HG03469 (cell line): ENCODE data around the gene DCDC2B.
"Not testable (repeated sequence)": the region's sequence is repeated elsewhere in the genome, so short reads cannot be mapped to it uniquely, and the experiment has no call there.

Source experiments
- ATAC-seq: cut with Tn5 transposase; IDR thresholded peaks from one replicate; pipeline ENCODE4 v1.9.1; 2021; ENCODE audit warnings: mild to moderate bottlenecking, moderate library complexity, moderate number of reproducible peaks; ENCODE audit not compliant: unreplicated experiment

DCDC2B gene

GRCh38 chr1:32255072-32256071 is 46.5 kb downstream of the DCDC2B start:
- no peak for ATAC-seq

- no peak for ATAC-seq
Observed at GRCh38 chr1:32256473-32257226, 47.8 kb downstream of the DCDC2B start.

- no peak for ATAC-seq
Observed at GRCh38 chr1:32257227-32257508, 48.3 kb downstream of the DCDC2B start.

- not testable (repeated sequence) for ATAC-seq
Observed at GRCh38 chr1:32263236-32263593, 54.3 kb downstream of the DCDC2B start.

- no peak for ATAC-seq
Observed at GRCh38 chr1:32263744-32264143, 54.9 kb downstream of the DCDC2B start.
